Stimulated activated naive CD8-positive, alpha-beta T cell treated with anti-CD3 and anti-CD28 coated beads, Interleukin-15, Interleukin-2, amounts not matched to agents 100 U/mL and 50 U/mL, for 24 hours (primary cell): ENCODE results near the gene DPY19L1.
"Not testable (repeated sequence)": the region's sequence is repeated elsewhere in the genome, so short reads cannot be mapped to it uniquely, and the experiment has no call there.

Experiments
- ATAC-seq: fragments of 150-1000 bp; cut with Tn5 transposase; one replicate; pipeline ENCODE4 v1.10.0; 2021
- DNase-seq: peaks from one replicate; pipeline ENCODE4 v3.0.0; 2021

Gene DPY19L1

GRCh38 chr7:34918198-34918861 lies 119.0 kb downstream of the DPY19L1 start:
- not testable (repeated sequence) for ATAC-seq, DNase-seq

GRCh38 chr7:34917515-34917914 lies 119.8 kb downstream of the DPY19L1 start:
- ATAC-seq, result not testable (repeated sequence)

GRCh38 chr7:34916267-34916666 lies 121.0 kb downstream of the DPY19L1 start:
- DNase-seq, result no peak
- ATAC-seq, result no peak

More at GRCh38 chr7:34917515-34917914, 119.8 kb downstream of the DPY19L1 start:
- DNase-seq, result not testable (repeated sequence)

- DNase-seq, result no peak
- ATAC-seq, result no peak
These were observed 125.0 kb downstream of the DPY19L1 start for GRCh38 chr7:34912236-34912635.

DNA sequence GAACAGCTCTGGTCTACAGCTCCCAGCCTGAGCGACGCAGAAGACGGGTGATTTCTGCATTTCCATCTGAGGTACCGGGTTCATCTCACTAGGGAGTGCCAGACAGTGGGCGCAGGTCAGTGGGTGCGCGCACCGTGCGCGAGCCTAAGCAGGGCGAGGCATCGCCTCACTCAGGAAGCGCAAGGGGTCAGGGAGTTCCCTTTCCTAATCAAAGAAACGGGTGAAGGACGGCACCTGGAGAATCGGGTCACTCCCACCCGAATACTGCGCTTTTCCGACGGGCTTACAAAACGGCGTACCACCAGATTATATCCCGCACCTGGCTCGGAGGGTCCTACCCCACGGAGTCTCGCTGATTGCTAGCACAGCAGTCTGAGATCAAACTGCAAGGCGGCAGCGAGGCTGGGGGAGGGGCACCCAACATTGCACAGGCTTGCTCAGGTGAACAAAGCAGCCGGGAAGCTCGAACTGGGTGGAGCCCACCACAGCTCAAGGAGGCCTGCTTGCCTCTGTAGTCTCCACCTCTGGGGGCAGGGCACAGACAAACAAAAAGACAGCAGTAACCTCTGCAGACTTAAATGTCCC lies 130.9 kb downstream of the DPY19L1 start:
- ATAC-seq, DNase-seq: not testable (repeated sequence)

GRCh38 chr7:34904987-34905386 lies 132.3 kb downstream of the DPY19L1 start:
- ATAC-seq (no peak), DNase-seq (no peak)

DNA sequence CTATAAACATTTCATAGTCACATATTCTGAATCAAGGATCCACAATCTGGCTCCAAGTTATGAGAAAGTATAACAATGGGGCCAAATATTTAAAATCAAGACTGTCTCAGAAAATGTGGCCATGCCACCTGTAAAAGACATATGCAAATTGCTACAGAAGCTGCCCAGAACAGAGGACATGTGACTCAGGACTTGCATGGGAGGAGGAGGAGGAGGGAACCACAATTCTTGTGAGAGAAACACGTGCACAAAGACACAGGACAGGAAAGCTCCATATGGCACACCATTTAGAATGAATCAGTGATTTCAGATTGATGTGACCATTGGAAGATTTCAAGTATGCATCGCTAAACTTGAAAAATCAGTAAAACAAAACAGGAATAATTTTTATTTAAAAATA lies 133.4 kb downstream of the DPY19L1 start:
- not testable (repeated sequence) for ATAC-seq, DNase-seq

GRCh38 chr7:34902182-34902581 lies 135.1 kb downstream of the DPY19L1 start:
- ATAC-seq (no peak), DNase-seq (no peak)

DNA sequence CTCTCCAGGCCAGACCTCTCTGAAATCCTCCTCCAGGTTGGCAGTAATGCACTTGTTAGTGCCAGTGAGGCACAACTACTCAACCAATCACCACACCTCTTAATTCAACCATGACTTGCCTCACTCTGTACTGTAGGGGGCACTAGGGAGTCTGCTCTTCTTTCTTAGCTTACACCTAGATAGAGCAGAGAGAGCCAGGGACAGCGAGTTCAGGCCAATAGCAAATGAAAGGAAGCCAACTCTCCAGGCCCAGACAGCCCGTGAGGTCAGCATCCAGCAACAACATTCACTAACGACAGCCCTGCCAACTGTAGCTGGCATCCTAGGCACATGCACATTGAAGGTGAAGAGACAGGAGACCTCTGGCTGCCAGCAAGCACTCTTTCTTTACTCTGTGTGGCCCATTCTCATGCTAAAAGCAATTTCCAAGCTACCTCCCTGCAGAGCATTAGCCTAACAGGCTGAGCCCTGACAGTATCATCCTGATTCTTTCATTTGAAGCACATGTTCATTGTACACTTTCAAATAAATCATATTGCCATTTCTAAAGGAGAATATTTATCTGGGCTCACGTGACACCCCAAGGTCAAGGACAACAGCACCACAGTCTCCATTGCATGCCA lies 136.3 kb downstream of the DPY19L1 start:
- DNase-seq, result no peak
- ATAC-seq, result peak; percentile 51

DNA sequence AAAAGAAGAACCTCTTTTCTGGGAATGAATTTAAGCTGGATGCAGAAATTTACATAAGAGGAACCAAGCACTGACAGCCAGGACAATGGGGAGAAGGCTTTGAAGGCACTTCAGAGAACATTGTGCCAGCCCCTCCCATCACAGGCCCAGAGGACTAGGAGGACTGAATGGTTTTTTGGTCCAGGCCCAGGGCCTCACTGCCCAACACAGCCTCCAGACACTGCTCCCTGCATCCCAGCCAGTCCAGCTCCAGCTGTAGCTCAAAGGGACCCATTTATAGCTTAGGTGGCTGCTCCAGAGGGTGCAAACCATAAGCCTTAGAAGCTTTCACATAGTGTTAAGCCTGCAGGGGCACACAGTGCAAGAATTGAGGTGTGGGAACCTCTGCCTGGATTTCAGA lies 142.1 kb downstream of the DPY19L1 start:
- ATAC-seq, result no peak
- no peak for DNase-seq

DNA sequence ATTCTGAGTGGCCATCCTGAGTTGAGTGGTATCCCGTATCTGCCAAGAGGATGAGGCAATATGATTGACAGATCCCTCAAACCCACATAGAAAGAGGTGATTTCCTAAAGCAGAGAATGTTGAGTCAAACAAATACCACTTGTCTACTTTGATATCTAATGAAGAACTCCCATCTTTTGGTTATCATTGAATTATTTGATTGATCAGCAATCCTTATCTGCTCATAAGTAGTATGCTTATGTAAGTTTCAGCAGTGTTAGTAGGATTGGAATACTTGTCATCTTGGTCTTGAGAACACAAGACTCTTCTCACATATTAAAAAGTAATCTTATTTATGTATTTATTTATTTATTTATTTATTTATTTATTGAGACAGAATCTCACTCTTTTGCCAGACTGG lies 147.3 kb downstream of the DPY19L1 start:
- no peak for ATAC-seq

DNA sequence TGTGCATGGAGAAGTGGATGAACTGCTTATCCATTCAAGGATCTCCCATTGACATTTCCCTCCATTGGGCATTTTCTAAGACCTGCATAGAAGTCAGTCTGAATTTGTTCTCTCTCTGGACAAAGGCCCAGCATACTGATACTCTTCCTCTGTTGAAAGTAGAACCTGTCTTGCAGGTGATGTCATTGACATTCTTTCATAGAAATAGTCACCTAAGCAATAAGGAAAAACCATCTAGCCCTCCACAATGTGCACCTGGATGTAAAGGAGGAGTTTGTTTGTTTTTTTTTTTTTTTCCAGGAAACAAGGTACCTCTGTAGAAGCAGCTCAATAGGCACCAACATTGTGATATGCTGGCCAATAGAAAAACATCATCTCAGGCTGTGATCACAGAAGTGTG lies 150.4 kb downstream of the DPY19L1 start:
- ATAC-seq, result no peak

More for the DNA sequence above, 147.3 kb downstream of the DPY19L1 start:
- no peak for DNase-seq

GRCh38 chr7:34883855-34884254 lies 153.4 kb downstream of the DPY19L1 start:
- not testable (repeated sequence) for DNase-seq, ATAC-seq

More for the DNA sequence above, 150.4 kb downstream of the DPY19L1 start:
- DNase-seq, result no peak

DNA sequence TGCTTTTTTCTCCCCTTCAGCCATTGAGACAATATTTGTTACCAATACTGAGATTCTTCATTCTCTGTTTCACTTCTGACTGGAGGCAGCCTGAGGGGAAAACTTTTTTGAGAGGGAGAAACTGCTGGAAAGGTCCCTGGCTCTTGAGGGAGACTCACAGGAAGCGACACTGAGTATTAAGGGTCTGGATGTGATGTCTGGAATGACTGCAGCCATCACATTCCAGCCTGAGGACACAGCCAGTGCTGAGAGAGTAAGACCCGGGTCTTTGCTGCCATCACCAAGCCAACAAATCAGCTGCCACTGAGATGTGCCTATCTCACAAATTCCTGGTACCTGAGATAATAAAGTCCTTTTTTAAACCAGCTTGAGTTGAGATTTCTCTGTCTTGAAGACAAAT lies 157.4 kb downstream of the DPY19L1 start:
- no peak for ATAC-seq
- DNase-seq, result no peak

GRCh38 chr7:34878944-34879735 lies 158.1 kb downstream of the DPY19L1 start:
- not testable (repeated sequence) for DNase-seq, ATAC-seq
